Mucosa of rectum (tissue), 2 donors: ENCODE data around the gene CYFIP2.
"Not testable (repeated sequence)": the region's sequence is repeated elsewhere in the genome, so short reads cannot be mapped to it uniquely, and the experiment has no call there.

ENCODE experiments used
- H3K27ac ChIP-seq, 2 donors: one replicate each; pipeline ENCODE4 v1.7.0; 2013; ENCODE audit warnings: inconsistent platforms in 2 of 2, low read depth in 2 of 2, low read length in 2 of 2
- H3K27me3 ChIP-seq, 2 donors: one replicate each; pipeline ENCODE4 v1.7.0; 2013; ENCODE audit warnings: low read length in 2 of 2; ENCODE audit not compliant: control insufficient read depth in 2 of 2, insufficient read depth in 2 of 2
- H3K36me3 ChIP-seq, 2 donors: one replicate each; pipeline ENCODE4 v1.7.0; 2013; ENCODE audit warnings: low read length in 2 of 2; ENCODE audit not compliant: control insufficient read depth in 2 of 2, insufficient read depth in 2 of 2
- H3K4me1 ChIP-seq, 2 donors: one replicate each; pipeline ENCODE4 v1.7.0; 2013; ENCODE audit warnings: low read length in 2 of 2, mild to moderate bottlenecking in 1 of 2; ENCODE audit not compliant: control insufficient read depth in 2 of 2, insufficient read depth in 2 of 2
- H3K4me3 ChIP-seq, 2 donors: one replicate each; pipeline ENCODE4 v1.7.0; 2013; ENCODE audit warnings: low read length in 2 of 2
- H3K9ac ChIP-seq, 2 donors: one replicate each; pipeline ENCODE4 v1.7.0; 2013; ENCODE audit warnings: low read length in 2 of 2, low read depth in 1 of 2, mild to moderate bottlenecking in 1 of 2
- H3K9me3 ChIP-seq, 2 donors: one replicate each; pipeline ENCODE4 v1.7.0; 2013; ENCODE audit warnings: low read length in 2 of 2; ENCODE audit not compliant: control insufficient read depth in 2 of 2
- donor health status: healthy.
- donor health status: Normal muscosa, but diverticular disease.

The CYFIP2 gene

GRCh38 chr5:157429920-157430319 lies 164.0 kb downstream of the CYFIP2 start:
- not testable (repeated sequence) for H3K9me3 ChIP-seq, H3K4me3 ChIP-seq, H3K36me3 ChIP-seq, H3K4me1 ChIP-seq, H3K27me3 ChIP-seq, H3K9ac ChIP-seq, H3K27ac ChIP-seq

GRCh38 chr5:157431544-157432200 lies 165.7 kb downstream of the CYFIP2 start:
- H3K4me3 ChIP-seq, result no peak overlapping the region
- no peaks in the 10 kb centered on the region for H3K36me3 ChIP-seq
- no peaks in the 10 kb centered on the region for H3K27me3 ChIP-seq
- H3K9ac ChIP-seq, result no peak overlapping the region
- no peak overlapping the region for H3K27ac ChIP-seq
- no peaks in the 10 kb centered on the region for H3K9me3 ChIP-seq
- H3K4me1 ChIP-seq, result no peaks in the 10 kb centered on the region

DNA sequence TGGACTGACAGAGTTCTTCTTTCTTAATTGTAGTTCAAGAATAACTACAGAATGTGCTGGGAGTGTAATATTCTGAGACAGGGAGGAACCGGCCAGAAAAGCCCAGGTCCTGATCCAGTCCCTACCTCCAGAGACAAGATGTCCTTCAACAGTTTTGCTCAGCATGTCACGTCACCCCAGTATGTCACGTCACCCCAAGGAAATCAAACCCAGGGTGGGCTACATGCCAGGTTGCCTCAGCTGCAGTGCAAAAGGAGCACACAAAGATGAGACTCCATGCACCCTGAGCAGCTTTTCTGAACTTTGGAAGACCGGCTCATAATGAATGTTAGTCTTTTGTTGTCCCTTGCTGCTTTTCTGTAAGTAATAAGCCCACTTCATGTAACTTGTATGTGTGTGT lies 168.2 kb downstream of the CYFIP2 start:
- H3K27ac ChIP-seq, result no peak overlapping the region
- H3K9ac ChIP-seq, result no peak overlapping the region
- no peaks in the 10 kb centered on the region for H3K27me3 ChIP-seq
- no peaks in the 10 kb centered on the region for H3K4me1 ChIP-seq
- H3K9me3 ChIP-seq, result no peaks in the 10 kb centered on the region
- no peak overlapping the region for H3K4me3 ChIP-seq
- H3K36me3 ChIP-seq, result no peaks in the 10 kb centered on the region

- no peak overlapping the region for H3K9ac ChIP-seq
- H3K36me3 ChIP-seq, result no peaks in the 10 kb centered on the region
- H3K4me1 ChIP-seq, result peaks cover 4% of the 10 kb centered on the region in 2 donors
- no peak overlapping the region for H3K4me3 ChIP-seq
- H3K9me3 ChIP-seq, result no peaks in the 10 kb centered on the region
- H3K27me3 ChIP-seq, result no peaks in the 10 kb centered on the region
- H3K27ac ChIP-seq, result no peak overlapping the region
Measured at GRCh38 chr5:157443041-157443549, 177.2 kb downstream of the CYFIP2 start.

DNA sequence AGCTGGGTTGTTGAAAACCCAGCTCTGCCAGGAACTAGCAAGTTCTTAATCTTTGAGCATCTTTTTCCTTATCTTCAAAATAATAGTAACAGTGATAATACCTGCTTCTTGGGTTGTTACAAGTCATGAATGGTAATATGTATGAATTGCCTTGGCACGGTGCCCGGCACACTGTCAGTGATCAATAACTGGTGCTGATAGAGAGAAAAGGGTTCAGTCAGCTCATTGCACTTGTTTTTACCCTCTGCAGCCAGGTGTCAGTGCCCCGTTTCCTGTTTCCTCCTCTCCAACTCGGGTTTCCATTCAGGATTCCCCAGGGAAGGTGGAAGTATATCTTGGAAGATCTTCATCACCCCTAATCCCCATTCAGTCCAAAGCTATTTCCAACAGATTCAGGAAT lies 178.3 kb downstream of the CYFIP2 start:
- Histone ChIP-seq H3K27me3 (no peaks in the 10 kb centered on the region), H3K9ac (no peak overlapping the region), H3K9me3 (no peaks in the 10 kb centered on the region), H3K4me1 (peaks cover 4% of the 10 kb centered on the region in 2 donors), H3K27ac (no peak overlapping the region), H3K36me3 (no peaks in the 10 kb centered on the region), H3K4me3 (no peak overlapping the region)
